HG02943 (cell line): ENCODE measurements around the gene FAM53B.

Experiments used
- ATAC-seq: cut with Tn5 transposase; IDR thresholded peaks from one replicate; pipeline ENCODE4 v1.9.1; 2021; ENCODE audit warnings: mild to moderate bottlenecking, low read depth, moderate library complexity; ENCODE audit not compliant: unreplicated experiment

Gene FAM53B

DNA sequence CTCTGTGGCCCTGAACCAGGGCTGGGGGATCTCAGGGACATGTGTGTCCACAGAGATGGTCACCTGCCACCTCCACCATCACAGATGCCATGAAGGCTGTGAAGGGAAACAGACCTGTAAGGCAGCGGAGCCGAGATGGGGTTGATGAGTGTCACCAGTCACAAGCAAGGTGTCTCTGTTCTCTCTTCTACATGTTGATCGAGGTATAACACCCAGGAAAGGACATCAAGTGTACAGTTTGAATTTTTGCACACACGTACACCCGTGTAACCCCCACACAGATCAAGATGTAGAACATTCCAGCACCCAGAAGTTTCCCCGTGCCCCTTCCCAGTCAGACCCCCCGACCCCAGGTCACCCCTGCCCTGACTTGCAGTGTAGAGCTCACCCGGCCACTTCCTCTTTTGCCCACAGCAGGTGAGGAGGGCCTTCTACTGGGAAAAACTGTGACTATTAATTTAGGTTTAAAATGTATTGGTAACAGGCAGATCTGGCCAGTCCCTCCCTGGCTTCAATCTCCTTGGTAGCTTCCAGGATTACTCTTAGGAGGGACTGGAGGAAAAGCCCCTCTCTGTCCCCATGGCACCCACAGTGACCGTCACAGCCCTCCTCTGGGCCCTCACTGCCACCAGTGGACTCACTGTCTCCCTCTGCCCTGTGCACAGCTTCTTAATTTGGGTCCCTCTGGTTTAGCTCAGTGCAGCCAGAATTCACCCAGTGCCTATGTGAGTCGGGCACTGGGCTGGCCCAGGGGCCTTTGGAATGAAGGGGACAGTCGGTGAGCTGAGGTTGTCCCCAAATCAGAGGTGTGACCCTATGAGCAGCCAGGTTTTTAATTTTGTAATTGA, 174.3 kb downstream of the FAM53B start:
- ATAC-seq = no peak
